ENCODE data around the gene RANBP10. TPM values are rescaled to one million over a fixed set of nuclear protein-coding genes. Genes with fewer than 3 reads are reported as not detected.

RANBP10 gene
- total and polyA plus RNA-seq, 2 donors (not counting 3 experiments of a cell fraction or from before 2014, with no cell fraction given), result 25.6 to 28.8 TPM

GRCh38 chr16:67716097-67716496 is 90.3 kb downstream of the RANBP10 start:
- H2AFZ ChIP-seq (ENCODE audit: low read depth, low read length), result no peak overlapping the region
- H3K4me3 ChIP-seq (replicated peaks in 1 of 3; ENCODE audit: insufficient read depth in 1 of 3, low read depth in 1 of 3, low read length in 3 of 3), result no peak overlapping the region
- FAIRE-seq, result no peak
- no peaks in the 10 kb centered on the region for H3K9me1 ChIP-seq (replicated peaks; ENCODE audit: control insufficient read depth, extremely low read depth, insufficient read depth, low read length)
- H3K9ac ChIP-seq (replicated peaks; ENCODE audit: extremely low read depth, insufficient read depth, low read length), result no peak overlapping the region
- H3K4me2 ChIP-seq (ENCODE audit: insufficient read depth, low read length), result no peak overlapping the region
- dilution Hi-C loops (cut with MboI; ENCODE audit: extremely low pct_ligation_motif_present, low sequenced_read_pairs), result no loop called here
- no peak overlapping the region for H3K27ac ChIP-seq (ENCODE audit: insufficient read depth, low read depth, low read length)
- H3K79me2 ChIP-seq (ENCODE audit: control insufficient read depth, insufficient read depth, low read length), result peaks cover 70% of the 10 kb centered on the region
- peaks cover 8% of the 10 kb centered on the region for H4K20me1 ChIP-seq (replicated peaks; ENCODE audit: control insufficient read depth, extremely low read depth, insufficient read depth, low read length)
- H3K27me3 ChIP-seq (ENCODE audit: control insufficient read depth in 2 of 2, insufficient read depth in 2 of 2, low read length in 2 of 2), result no peaks in the 10 kb centered on the region
- BruUV-seq (replicated peaks), result no TSS peak
- H3K9me3 ChIP-seq (replicated peaks; ENCODE audit: control insufficient read depth, insufficient read depth, low read length), result no peaks in the 10 kb centered on the region
- ChIA-PET CTCF (interaction anchor here (0.6 to 1.2 kb wide), 2 partner anchors 43 to 48 kb away, joined by 3 to 5 read pairs; no protein-coding TSS in a partner anchor), POLR2A (no interaction called here)
- intact Hi-C loops (cut with micrococcal nuclease), result no loop called here
- no peak for TF ChIP-seq JUN (IDR thresholded peaks at IDR 0.05; ENCODE audit: borderline replicate concordance, insufficient read depth, insufficient read length, low read depth)
- no peak for TF ChIP-seq CTCF (IDR thresholded peaks at IDR 0.05; ENCODE audit: extremely low read depth in 1 of 2, insufficient read depth in 1 of 2, low read depth in 1 of 2, low read length in 2 of 2)
- no peak for TF ChIP-seq POLR2AphosphoS5 (IDR thresholded peaks at IDR 0.05; ENCODE audit: insufficient read depth, low read depth, low read length)
- no peak for TF ChIP-seq MYC (IDR thresholded peaks at IDR 0.05; ENCODE audit: low read depth, low read length)
- no peak for TF ChIP-seq FOS (IDR thresholded peaks at IDR 0.05; ENCODE audit: borderline replicate concordance, insufficient read depth, low read length)
- TF ChIP-seq MAX (IDR thresholded peaks at IDR 0.05; ENCODE audit: insufficient read depth, insufficient read length), result no peak
- no peak for TF ChIP-seq POLR2A (IDR thresholded peaks at IDR 0.05; ENCODE audit: low read depth, low read length)
- TF ChIP-seq EZH2 (IDR thresholded peaks at IDR 0.05; ENCODE audit: borderline replicate concordance, low read depth, low read length, severe bottlenecking), result no peak
- TF ChIP-seq GATA2 (IDR thresholded peaks at IDR 0.05; ENCODE audit: insufficient read depth, insufficient read length, low read depth, low read length), result no peak
- no peak for DNase-seq (ENCODE audit: low read depth, low spot score)
- peaks cover 23% of the 10 kb centered on the region for H3K4me1 ChIP-seq (ENCODE audit: control insufficient read depth, extremely low read depth, insufficient read depth, low read length)
- H3K36me3 ChIP-seq (ENCODE audit: control insufficient read depth in 2 of 2, extremely low read depth in 1 of 2, insufficient read depth in 2 of 2, low read length in 2 of 2), result peaks cover 0 to 2% of the 10 kb centered on the region in 2 experiments

All from endothelial cell of umbilical vein (primary cell).